Hematopoietic multipotent progenitor cell (in vitro differentiated cells): ENCODE data around the gene UBE3D. TPM values are rescaled to one million over a fixed set of nuclear protein-coding genes. Genes with fewer than 3 reads are reported as not detected.

Source experiments
- DNase-seq, 3 donors: peaks; one replicate each; pipeline ENCODE4 v3.0.0-alpha.2; 2011 to 2015; ENCODE audit warnings: low read depth in 2 of 3, low spot score in 2 of 3
- total RNA-seq: library from RNA; depleted of rRNA; stranded (reverse); fragments of >200 nt; gene quantifications from one replicate; pipeline ENCODE4 v1.2.3, GENCODE V29; 2012

The UBE3D gene, protein sequence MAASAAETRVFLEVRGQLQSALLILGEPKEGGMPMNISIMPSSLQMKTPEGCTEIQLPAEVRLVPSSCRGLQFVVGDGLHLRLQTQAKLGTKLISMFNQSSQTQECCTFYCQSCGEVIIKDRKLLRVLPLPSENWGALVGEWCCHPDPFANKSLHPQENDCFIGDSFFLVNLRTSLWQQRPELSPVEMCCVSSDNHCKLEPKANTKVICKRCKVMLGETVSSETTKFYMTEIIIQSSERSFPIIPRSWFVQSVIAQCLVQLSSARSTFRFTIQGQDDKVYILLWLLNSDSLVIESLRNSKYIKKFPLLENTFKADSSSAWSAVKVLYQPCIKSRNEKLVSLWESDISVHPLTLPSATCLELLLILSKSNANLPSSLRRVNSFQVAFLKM
- 4.3 TPM for total RNA-seq

DNA sequence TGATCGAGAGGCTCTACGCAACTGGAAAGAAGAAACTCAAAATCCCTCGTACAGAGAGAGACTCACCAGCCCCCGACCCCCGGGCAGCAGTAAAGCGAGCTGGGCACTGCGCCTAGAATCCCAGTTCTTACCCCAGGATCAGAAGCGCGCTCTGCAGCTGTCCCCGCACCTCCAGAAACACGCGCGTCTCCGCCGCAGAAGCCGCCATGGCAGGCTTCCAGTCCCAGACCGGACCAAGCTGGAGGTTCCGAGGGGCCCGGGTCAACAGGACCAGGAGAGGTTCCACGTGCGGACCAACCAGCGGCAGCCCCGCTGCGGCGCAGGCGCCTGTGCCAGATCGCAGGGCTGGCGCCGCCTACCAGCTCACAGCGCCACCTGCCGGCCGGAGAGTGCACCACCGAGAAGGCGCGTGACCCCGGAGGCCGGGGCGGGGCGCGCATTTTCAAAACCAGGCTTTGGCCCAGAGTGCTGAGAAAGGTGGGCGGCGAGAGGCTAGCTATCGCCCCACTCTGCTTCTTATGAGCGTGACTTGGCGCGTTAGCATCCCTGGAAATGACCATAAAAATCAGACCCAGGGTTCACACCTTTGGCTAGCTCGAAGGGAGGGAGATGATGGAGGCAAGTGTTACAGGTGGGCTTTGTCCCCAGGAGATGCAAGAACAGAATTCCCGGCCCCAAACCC, at the start of gene UBE3D:
Gene UBE3D, minus strand, starts transcription at position 331 of the 682 bp plus-strand sequence. Its CDS starts 123 bp downstream, at position 208.
- DNase-seq, result peak; percentile 85 to 88 (median 86)

DNA sequence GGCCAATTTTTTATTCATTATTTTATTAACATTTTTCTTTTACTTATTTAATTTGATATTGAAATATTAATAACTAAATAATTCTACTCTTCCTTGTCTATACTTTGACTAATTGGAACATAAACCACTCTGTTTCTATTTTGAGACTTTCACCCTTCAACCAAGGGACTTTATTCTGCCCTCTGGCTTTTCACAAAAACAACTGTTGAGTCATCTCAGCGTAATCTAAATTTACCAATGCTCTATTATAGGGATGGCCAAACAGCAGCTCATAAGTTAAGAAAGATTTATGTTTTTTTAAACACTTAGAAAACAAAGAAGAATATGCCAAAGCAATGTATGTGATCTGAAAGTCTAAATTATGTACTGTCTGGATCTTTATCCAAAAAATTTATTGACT, 48.5 kb upstream of the UBE3D start:
- DNase-seq, result no peak

DNA sequence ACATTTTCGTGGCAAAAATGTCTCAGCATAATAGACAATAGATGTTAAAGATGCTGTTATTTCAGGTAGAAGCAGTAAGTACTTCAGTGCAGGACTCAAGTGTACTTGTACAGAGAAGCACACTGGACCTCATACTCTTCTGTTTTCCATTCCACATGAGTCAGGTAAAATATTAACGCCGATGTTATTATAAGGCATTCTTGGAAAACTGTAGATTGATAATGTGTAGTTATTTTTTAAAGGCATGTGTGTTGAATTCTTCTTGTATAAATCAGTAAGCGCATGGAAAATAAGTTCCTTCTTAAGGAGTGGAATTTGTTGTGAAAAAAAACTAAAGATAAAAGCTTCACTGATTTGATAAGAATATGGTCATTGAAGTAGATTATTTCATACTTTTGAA, 47.6 kb upstream of the UBE3D start:
- no peak for DNase-seq

DNA sequence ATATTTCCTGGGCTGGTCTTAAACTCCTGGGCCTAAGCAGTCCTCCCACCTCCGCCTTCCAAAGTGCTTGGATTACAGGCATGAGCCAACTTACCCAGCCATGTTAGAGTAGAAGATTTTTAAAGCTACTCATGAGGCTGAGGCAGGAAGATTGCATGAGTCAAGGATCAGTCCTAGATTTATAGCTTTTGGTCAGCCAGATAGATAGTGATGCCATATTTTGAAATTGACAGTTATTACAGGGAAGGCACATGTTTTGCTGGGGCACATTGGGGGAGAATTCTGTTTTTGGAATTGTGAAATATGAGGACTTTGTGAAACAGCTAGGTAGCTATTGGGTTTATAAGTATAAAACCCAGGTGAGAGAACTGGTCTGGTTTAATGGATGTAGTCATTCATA, 42.7 kb upstream of the UBE3D start:
- no peak for DNase-seq

DNA sequence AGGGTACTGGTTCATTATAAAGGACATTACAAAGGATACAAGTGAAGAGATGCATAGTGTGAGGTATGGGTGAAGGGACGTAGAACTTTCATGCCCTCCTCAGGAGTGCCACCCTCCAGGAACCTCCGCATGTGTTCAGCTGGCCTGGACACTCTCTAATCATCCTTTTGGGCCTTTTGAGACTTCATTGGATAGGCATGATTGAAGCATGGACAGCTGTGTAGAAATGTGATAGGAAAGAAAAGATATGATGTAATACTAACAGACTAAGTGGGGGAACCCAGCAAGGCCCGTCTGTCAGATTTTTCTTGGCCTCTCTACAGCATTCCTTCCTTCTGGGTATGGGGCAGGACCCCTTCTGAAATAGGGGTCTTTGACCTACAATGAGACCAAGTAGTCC, 32.9 kb upstream of the UBE3D start:
- no peak for DNase-seq

DNA sequence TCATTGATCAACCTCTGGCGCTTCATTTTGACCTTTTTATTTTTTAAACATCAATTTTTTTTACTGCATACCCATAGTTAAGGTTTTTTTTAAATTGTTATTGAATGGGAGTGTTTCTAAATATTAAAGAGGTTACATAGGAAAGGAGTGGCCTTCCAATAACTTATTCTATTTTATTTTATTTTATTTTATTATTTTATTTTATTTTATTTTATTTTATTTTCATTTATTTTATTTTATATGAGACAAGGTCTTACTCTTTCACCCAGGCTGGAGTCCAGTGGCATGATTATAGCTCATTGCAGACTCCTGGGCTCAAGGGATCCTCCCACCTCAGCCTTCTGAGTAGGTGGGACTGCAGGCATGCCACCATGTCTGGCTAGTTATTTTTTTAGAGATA, 32.0 kb upstream of the UBE3D start:
- no peak for DNase-seq

DNA sequence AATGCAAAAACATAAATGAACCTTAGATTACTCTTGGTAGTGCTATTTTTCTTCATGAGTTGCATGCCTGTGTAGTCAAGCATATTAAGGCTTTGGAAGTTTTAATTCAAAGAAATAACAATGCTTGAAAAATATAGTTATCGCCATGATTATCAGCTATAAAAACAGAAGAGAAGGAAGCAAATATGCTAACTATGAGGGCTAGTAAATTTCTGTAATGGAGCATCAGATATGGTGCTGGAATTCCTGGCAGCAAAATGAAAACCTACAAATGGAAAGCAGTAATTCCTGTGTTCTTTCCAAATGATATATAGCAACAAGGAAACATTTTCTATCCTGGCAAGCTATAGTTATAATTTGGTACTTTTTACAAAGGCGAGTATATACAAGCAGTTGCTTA, 31.6 kb upstream of the UBE3D start:
- no peak for DNase-seq

DNA sequence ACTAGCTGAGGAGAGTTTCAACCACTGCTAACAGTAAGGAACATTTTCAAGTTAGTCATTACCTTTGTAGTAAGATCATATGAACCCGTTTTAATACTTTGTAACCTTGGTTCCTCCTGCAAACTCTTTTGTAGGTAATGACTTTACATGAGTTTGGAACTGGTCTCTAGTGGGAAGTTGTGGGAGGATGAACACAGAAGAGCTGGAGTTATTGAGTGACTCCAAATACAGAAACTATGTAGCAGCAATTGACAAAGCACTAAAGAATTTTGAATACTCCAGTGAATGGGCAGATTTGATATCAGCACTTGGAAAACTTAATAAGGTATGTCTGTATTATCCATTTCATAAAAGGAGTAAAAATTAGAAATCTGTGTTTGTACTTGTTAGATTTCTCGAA, 31.1 kb upstream of the UBE3D start:
- DNase-seq, result no peak

DNA sequence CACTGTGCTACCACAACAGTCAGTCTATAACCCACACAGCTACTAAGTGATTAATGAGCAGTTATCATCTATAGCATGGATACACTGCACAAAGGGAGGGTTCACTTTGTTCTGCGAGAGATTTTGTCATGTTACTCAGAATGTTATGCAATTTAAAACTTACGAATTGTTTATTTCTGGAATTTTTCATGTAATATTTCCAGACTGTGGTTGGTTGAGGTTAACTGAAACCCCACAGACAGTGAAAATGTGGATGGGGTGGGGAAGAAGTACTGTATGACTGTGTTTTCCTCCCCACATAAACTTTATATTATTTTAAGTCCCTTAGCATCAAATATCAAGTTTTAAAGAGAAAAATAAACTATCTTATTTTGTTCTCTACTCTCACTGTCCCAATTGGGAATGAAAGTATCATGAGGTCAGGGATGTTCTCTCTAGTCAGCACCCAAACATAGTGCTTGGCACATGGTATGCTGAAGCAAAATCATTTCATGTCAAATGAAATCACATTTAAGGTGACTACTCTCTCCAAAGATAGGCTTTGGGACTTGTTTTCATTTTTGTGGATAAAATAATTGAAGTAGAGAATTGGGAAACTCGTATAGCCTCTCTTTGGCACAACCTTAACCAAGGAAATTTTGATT, 27.2 kb upstream of the UBE3D start:
- no peak for DNase-seq

DNA sequence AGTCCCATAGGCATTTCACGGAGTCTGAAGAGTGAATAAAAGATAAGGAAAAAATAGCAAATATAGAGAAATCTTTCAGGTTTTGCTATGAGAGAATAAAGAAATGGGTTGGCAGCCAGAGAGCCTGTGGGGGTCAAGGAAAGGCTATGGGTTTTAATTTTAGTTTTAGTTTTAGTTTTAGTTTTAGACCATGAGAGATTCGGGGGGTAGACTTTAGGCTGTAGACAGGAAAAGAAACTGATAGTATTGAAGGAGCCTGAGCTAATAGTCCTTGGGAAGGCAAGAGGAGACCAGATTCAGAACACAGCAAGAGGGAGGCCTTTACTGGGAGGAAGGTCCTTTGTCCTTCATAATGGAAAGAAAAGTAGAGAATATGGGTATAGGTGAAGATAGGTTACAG, 21.1 kb upstream of the UBE3D start:
- no peak for DNase-seq

DNA sequence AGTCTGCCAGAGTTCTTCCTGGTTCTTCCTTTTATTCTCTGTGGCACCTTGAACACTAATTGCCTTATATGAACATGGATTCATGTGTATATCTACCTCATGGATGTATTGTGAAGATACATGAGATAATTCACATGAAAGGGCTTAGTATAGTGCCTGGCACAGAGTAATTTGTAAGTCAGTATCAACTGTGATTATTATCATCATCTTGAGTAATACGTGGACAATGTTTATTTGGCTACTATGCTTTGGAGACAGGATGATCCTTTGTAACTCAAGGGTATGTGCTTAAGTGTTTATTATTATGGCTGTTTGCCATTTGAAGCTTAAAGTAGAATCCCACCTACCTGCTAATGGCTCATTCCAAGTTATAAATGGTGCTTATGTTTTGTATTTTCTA, 17.8 kb upstream of the UBE3D start:
- no peak for DNase-seq

DNA sequence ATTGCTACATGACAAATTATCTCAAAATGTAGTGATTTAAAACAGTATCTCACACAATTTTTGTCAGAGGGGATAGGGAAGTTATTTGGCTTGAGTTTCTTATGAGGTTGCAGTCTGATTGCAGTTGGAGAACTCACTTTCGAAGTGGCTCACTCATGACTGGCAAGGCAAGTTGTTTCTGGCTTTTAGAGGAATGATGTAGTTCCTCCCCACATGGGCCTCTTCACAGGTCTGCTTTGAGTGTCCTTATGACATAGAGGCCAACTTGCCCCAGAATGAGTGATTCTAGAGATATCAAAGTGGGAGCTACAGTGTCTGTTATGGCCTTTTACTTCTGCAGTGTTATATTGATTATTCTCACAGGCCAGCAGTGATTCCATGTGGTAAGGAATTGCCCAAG, 8.0 kb upstream of the UBE3D start:
- no peak for DNase-seq

DNA sequence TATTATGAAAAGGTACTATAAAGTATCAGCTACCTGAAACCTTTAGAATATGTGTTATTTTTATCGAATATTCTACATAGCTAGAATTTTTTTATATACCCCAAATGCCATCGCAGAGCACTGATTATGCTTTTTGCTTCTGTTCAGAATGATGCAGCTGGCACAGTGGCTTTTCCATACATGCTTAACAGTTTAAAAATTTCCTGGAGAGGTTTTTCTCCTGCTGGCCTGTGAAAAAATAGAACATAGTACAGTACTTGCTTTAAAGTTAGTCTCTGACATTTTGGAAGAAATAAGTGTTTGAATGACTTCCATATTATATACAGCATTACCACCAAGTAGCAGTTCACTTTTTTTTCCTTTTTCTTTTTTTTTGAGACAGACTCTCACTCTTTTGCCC, 7.1 kb upstream of the UBE3D start:
- DNase-seq, result no peak

DNA sequence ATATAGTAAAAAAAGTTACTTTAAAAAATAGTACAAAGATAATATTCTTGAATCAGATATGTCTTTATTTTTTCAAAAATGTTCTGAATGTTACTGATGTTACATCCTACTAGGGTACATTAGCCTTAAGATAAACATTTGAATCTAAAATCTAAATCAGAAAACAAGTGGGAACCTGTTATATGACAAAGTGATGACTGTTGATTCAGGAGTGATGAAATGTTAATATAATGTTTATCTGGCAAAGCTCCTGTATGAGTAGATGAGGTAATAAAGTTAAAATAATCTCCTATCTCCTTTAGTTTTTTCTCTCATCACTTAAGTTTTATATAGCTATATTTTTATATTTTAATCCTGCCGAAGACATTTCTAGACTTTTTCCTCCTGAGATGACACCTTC, 6.1 kb upstream of the UBE3D start:
- no peak for DNase-seq

DNA sequence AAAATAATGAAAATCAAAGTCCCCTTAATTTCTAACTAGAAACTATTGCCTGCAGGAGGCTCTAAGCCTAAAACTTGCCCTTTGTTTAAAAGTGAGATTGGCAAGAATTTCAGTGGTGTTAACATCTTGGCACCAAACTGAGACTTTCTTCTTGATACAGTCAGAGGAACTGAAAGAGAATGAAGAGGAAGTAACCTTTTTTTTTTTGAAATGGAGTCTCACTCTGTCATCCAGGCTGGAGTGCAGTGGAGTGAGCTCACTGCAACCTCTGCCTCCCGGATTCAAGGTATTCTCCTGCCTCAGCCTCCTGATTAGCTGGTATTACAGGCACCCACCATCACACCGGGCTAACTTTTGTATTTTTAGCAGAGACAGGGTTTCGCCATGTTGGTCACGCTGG, 5.4 kb upstream of the UBE3D start:
- peak in 1 of 3 donors; percentile 57 for DNase-seq

DNA sequence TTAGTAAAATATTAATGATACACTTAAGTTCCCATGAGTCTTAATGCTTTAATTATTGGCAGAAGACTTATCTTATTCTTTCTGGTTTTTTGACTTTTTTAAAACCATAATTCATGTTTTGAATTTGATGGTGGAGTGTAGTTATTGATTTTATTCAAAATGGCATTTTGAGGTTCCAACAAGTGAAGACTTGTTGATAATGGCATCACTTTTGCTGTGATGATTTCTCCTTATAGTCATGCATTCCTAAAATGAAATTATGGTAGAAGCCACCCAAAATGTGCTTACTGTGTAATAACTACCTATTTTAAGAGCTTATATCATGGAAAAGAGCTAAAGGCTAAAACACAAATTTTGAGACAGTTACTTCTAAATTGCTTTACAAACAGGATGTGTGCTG, 4.0 kb upstream of the UBE3D start:
- DNase-seq, result no peak

DNA sequence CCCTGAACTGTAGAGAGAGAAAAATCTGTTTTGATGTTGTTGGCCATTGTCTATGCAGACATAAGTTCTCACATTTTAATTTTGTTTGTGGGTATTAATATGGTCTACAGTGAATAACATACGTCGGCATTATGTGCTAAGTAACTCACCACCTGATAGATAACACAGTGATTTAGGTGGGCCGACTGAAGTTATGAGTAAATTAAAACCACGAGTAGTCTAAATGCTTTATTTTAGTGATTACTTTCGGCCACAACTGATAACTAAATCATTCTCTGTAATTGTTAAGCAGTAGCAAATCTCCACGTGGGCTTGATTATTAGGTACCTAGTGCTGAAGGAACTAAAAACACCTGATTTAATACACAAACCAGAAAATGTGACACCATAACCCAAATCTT, 3.0 kb upstream of the UBE3D start:
- DNase-seq, result no peak

DNA sequence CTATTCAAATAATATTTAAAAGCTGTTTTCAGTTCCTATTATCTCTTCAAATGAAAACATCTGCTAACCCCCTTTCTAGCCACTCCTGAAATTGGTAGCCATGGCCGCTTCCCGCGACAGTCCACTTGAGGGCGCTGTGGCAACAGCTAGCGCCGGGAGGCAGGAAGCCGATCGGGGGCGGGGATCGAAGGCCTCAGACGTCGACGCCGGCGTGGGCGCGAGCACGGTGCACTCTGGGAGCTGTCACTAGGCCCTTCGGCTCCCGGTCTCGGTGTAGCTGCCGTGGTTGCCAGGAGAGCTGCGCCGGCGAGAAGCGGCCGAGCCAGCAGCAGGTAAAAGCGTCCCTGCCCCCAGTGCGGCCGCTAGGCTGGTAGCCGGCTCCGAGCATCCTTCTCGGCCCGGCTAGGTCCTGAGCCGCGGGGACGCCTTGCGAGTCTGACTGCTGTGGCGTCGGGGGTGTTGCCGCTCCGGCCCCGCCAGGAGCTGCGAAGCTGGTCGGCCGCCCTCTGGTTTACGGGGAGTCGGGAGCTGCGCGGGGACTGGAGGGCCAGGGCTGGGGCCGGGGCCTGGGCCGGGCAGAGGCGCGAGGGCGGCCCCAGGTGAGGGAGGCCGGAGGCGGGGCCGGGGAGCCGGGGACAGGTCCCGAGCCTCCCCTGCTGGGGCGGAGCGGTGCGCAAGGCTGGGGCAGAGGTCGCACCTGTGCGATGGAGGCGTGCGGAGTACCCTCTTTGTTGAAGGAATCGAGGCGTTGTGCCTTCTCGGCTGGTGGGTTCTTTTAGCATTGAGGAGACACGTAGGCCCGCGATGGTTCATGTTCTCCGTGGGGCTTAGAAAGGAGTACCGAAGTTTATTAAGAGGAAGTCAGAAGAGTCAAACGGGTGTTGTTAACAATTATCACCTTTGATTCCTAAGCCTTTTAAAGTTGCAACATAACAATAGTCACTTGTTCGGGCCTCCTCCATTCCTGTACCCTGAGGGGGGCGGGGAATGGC, 2.1 kb upstream of the UBE3D start, which contains the start of gene DOP1A:
Gene DOP1A, plus strand, starts transcription at position 224 of the 992 bp plus-strand sequence. CDS start 29,307 bp downstream, outside the sequence.
- peak; percentile 93 to 97 (median 96) for DNase-seq

DNA sequence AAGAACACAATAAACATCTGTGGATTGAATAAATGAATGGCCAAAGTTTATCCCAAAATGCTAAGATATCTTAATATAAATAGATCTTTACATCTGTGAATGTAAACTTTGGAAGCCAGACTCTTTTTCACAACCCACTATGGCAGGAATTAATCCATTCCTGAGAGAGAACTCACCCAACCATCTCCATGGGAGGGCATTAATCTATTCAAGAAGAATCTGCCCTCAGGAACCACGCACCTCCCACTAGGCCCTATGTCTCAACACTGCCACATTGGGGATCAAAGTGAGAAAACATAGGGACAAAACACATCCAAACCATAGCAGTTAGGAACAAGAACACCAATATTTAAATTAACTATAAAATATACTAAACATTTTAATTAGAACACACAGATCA, 3.4 kb downstream of the UBE3D start:
- no peak for DNase-seq

DNA sequence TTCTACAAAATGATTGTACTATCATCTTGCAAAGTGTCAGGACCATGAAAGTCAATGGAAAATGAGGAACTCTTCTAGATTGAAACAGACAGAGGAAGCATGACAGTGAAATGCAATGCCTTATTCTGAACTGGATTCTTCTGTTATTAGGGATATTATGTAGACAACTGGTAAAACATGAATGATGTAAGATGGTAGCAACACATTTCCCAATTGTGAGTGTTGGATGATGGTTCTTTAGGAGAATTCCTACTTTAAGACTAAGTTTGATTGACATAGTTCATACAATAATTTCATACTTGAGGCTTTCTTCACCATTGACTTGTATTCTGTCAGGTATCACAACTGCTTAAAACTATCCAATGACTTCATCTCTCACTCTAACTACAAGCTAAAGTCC, 4.5 kb downstream of the UBE3D start:
- no peak for DNase-seq
